ENCODE results near the gene MED8.
"Not testable (repeated sequence)": the region's sequence is repeated elsewhere in the genome, so short reads cannot be mapped to it uniquely, and the experiment has no call there.

Gene MED8

DNA sequence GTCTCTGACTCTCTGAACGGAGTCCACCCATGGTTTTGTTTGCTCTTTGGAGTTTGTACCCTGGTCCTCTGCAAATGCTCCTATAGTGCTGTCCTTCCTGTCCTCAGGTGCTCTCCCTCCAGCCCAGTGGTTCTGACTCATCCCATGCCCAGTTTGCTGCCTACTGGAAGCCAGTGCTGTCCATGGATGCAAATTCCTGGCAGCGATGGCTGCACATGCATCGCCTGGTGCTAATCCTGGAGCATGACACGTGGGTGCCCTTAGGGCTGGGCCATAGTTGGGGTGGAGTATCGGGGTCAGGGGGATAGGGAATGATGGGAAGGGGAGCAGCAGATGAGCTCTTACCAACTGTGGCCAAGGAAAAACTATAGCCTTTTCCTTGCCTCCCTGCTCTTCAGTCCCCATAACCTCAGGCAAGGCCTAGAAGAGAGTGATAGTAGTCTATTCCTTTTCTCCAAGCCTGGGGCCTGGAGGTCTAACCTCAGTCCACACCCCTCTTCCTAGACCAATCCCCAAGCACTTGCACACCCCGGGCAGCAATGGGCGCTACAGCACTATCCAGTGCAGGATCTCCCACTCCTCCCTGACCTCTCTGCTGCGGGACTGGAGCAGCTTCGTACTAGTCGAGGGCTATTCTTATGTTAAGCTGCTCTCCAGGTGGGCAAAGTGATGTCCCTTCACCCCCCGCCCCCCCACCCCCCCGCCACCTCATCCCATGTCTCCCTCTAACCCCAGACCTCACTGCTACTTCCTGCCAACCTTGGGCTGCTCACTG is 32.6 kb upstream of the MED8 start:
- DNase-seq, result no peak

DNA sequence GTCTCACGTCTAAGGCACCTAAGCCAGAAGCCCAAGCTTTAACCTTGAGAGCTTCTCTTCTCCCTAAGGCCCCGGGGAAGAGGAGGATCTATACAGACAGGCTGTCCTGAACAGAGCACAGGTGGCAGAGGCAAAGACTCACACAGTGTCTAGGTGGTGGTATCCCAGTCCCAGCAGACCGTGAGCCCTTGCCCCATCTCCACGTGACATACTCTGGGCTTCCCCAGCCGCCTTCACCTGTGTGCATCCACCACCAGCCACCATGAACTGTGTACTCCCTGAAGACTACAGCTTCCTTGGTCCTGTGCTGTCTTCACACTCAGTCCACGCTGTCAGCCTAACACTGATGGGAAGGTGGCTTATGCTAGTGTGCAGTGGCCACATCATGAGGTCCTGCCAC is 31.8 kb upstream of the MED8 start:
- DNase-seq, result no peak

DNA sequence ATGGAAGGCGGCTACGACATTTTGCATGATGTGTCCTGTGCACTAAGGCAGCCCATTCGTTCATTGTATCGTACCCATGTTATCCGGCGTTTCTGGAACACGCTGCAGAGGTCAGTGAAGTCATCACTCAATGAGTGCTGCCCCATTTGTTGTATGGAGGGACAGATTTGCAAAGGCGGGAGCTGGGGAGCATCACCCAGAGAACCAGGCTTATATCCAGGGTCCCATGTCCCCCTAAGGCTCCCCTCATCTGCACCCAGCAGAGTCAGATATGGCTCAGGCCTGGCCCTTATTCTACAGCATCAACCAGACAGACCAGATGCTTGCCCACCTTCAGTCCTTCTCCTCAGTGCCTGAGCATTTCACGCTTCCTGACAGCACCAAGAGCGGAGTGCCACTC is 31.3 kb upstream of the MED8 start:
- no peak for DNase-seq

DNA sequence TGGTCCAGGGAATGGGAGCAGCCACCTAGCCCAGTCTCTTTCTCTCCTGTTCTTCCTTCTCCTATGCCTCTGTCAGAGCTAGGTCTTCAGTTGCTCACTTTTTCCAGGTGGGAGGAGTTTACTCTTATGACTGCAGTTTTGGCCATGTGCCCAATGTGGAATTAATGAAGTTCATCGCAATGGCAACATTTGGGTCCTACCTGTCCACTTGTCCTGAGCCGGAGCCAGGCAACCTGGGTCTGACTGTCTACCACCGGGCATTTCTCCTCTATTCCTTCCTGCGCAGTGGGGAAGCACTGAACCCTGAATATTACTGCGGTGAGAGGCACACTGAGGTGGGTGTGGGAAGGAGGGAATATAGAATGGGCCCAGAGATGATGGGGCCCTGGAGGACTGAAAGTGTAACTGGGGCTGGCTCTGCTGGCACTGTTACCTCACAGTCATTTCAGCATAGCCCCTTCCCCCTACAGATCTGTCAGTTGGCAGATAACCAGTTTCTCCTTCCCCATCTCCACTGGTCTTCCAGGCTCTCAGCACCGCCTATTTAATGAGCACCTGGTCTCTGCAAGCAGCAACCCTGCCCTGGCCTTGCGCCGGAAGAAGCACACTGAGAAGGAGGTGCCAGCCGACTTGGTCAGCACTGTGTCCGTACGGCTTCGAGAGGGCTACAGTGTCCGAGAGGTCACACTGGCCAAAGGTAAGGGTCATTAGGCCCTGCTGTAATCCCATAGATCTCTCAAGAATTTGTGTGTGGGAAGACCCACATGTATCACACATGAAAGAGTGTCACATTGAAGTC is 30.2 kb upstream of the MED8 start:
- DNase-seq, result no peak

DNA sequence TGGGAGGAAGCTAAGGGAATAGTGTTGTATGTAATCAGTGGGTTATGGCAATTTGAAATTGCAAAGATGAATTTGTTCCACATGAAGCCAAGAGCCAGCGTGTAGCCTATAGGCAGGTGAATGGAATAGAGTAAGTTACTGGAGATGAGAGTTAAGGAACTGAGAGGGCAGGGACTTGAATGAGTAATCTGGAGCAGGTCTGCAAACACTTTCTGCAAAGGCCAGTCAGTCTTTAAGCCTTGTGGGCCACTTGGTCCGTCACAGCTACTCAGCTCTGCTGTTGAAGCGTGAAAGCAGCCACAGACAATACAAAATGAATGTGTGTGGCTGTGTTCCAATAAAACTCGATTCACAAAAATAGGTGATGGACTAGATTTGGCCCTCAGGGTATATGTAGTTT is 29.3 kb upstream of the MED8 start:
- DNase-seq, result no peak

DNA sequence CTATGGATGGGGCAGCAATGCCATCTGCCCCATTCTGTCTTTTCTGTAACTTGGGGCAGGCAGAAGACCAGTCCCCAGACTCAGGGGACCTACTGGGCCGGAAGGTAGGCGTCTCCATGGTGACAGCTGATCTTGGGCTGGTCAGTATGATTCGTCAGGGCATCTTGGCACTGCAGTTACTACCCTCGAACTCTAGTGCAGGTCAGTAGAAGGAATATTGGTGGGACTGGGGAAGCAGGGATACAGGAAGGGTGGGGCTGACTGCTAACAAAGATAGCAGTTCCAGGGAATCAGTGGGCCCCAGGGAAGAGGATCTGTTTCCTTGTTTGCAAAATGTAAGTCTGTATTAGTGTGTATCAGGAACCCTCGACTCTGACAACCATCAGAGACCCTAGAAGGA is 26.3 kb upstream of the MED8 start:
- no peak for DNase-seq

DNA sequence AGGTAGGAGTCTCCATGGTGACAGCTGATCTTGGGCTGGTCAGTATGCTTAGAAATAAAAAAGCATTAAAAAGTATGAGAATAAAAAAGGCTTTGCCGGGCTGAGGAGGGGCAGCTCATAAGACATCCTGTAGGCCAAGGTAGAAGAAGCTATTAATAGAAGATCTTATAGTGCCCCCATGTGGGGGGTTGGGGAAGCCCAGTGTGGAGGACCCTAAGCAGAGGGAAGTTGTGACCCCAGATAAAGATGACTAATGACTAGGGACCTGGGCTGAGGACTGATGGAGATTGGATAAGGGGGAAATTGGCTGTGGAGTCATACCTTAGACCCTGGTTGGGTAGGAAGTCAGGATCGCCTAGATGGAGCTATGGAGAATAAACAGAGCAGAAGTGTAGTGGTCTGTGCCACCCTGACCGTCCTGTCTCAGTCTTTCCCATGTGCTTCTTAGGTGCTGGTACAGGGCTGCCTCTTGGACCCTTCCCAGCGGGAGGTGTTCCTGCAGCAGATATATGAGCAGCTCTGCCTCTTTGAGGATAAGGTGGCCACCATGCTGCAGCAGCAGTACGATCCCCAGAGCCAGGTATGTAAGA is 25.1 kb upstream of the MED8 start:
- DNase-seq, result peak; percentile 97

DNA sequence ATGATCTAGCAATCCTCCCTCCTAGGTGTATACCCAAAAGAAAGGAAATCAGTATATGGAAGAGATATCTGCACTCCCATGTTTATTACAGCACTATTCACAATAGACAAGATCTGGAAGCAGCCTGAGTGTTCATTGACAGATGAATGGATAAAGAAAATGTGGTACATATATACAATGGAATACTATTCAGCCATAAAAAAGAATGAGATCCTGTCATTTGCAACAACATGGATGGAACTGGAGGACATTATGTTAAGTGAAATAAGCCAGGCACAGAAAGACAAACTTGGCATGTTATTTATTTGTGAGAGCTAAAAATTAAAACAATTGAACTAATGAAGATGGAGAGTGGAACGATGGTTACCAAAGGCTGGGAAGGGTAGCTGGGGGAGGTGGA is 23.8 kb upstream of the MED8 start:
- DNase-seq, result not testable (repeated sequence)

DNA sequence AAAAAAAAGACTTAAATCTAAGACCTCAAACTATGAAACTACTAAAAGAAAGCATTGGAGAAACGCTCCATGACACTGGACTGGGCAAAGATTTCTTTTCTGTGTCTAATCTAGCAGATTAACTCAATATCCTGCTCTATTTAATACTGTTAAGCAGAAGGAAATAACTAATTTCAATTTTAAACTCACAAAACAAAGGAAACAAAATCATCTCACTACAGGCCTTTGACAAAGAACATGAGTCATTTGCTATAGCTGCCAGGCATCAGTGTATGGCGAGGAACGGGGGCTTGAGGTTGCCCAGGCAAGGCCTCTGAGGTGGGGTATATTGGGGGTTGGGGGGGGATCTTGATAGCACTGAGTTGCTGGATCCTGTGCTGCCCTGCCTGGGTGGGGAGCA is 21.0 kb upstream of the MED8 start:
- no peak for DNase-seq

DNA sequence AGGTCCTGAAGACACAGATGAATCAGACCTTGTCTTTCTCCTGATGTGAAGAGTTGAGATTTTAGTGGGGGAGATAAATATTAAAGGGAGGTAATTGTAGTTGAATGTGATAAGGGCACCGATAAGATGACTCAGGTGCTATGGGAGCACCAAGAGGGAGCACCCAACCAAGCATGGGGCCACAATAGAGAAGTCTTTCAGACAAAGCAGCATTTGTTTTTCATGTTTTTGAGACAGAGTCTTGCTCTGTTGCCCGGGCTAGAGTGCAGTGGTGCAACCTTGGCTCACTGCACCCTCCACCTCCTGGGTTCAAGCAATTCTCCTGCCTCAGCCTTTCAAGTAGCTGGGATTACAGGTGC is 16.3 kb upstream of the MED8 start:
- no peak for DNase-seq

DNA sequence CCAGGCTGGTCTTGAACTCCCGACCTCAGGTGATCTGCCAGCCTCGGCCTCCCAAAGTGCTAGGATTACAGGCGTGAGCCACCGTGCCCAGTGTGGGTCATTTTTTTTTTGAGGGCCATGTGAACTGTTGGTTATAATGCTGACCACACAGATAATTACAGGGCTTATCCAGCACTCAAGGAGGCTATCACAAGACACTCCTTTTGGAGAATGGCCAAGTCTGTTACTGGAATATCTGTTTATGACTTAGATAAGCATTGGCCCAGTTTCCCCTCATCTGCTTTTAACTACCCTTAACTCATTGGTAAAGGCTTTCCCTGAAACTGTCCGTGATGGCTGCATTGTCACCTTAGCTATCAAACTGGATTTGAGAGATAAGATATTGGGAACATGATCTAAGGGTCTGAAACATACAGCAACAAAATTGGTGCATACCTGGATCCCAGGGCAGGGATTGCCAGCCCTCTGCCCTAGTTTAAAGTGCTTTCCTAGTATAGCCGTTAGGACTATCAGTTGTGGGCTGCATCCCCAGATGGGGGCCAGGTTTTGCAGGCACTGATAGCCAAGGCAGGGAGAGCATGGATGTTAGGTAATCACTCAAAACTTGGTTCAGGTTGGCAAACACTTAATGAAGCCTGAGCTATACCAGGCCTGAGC is 15.7 kb upstream of the MED8 start:
- DNase-seq, result no peak

DNA sequence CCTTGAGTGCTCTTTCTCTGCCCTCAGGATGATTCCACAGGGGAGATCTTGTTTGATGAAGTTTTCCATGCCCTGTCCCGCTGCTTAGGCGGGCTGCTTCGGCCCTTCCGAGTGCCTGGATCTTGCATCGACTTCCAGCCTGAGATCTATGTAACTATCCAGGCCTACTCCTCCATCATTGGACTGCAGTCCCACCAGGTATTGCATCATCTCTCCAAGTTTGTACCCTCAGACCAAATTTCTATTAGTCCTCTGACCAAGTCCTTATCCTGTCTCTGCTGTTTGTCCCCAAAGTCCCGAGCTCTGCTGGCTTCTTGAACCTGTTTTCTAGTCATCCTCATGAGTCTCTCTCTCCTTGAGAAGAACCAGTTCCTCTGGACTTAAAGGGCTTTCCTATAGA is 14.8 kb upstream of the MED8 start:
- no peak for DNase-seq

DNA sequence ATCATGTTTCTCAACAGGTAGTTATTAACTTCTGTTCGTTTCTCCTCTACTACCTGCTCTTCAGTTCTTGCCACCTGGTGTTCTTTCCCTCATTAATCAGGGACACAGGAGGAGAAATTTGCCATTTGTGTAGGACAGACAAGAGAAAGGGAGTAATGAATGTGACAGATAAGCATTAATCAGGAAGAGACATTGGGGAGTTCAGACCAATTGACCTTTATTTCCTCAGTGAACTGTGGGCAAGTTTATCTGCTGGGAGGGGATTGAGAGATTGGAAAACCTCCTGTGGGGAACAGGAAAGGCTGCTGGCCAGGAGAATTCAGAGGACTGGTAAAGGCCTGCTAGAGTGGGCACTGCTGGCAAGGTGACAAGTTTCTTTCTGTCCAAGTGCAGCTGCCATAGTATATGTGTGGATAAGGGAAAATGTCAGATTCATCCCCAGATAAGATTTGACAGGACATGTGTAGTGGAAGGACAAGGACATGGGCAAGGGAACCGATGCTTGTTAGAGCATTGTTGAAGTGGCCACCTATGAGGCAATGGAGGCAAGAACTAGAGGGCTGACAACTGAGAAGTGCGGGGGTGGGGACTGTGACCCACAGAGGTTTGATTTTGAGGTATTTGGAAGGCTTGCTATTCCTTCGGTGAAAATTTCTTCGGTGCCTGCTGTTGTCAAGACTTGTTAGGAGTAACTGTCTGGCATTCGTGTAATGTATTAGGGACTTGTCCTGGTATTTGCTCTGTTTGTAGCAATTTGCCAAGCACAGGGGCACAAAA is 12.7 kb upstream of the MED8 start:
- no peak for DNase-seq

DNA sequence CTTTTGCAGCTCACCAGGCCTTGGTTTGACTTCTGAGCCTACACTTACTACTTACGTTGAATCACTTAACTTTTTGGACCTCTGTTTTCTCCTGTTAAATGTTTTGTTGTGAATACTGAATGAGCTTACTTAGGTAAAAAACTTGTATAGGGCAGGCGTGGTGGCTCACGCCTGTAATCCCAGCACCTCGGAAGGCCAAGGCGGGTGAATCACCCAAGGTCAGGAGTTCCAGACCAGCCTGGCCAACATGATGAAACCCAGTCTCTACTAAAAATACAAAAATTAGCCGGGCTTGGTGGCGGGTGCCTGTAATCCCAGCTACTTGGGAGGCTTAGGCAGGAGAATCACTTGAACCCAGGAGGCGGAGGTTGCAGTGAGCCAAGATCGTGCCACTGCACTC is 10.8 kb upstream of the MED8 start:
- DNase-seq, result not testable (repeated sequence)

DNA sequence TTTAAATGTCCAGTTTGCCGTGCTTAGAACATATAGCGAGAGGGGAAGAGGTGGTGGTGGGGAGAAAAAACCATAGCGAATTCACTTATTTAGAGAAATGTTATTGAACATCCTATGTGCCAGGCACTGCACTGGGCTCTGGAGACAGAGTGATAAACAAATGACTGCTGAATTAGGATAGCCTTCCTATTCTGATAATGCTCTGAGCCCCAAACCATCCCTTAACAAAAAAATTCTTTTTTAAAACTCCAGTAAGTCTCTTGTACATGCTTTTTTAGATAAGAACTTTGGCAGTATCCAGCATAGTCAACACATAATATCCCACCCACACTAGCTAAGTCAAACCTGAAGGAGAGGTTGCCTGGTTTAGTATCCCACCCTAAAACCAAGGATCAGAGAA is 8.6 kb upstream of the MED8 start:
- DNase-seq, result no peak

DNA sequence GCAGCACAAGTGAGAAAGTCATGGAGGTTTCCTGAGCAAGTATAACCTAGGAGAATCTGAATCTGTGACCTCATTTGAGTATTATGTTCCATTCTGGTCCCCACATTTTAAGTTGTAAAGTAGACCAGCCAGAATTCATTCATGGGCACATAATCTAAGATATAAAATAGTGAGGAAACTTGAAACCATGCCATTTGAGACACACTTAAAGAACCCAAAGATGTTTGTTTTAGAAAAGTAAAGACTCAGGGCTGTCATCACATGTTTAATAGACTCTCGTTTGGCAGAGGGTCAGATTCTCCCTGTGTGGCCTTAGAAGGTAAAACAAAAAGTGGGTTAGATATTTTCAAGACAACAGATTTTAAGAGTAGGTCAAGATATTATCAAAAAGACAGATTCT is 6.5 kb upstream of the MED8 start:
- peak; percentile 64 for DNase-seq

DNA sequence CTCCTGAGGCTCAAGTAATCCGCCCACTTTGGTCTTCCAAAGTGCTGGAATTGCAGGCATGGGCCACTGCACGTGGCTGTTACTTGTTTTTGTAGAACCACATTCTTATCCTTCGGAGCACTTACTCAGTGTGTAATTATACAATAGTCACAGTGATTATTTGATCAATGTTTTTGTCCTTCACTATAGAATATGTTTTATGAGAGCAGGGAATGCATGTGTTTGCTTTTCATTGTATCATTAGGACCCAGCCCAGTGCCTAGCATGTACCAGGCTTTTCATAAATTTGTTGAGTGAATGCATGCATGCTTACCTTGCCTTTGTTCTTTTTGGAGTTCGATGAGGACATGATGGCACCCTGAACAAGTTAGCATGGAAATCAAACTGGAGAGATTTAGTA is 5.9 kb upstream of the MED8 start:
- no peak for DNase-seq

DNA sequence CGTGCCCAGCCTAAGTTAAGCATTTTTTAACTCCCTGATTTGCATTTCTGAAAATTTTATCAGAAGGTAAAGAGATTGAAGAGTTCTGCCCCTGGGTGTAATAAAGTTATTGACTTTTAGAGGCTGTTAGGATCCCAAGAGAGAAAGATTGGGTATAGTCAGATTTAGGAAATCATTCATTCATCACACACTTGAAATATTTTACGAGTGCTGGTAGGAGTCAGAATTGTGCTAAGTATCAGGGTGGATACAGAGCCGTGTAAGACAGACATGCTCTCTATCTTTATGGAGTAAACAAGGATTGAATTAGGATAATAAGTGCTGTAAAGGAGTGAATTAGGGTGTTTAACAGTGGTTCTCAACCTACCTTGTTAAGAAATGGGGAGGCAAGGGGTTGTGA is 3.1 kb upstream of the MED8 start:
- no peak for DNase-seq

DNA sequence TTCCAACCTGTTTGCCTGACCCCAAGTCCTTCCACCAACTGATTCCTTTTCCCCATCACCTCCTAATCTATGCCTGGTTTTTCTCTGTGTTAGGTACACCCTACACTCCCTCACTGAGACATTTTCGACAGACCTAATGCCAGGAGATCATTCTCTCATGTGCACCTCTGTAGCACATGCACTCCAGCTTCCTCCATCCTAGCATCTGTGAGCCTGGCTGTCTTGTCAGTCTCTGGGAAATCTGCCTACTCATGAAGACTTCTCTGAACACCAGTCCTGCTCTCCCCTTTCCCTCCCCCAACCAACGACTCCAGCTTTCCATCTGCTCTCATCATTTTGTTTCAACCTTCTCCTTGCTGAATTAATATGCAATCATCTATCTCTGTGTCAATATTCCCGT is 987 bp downstream of the MED8 start:
- no peak for DNase-seq

DNA sequence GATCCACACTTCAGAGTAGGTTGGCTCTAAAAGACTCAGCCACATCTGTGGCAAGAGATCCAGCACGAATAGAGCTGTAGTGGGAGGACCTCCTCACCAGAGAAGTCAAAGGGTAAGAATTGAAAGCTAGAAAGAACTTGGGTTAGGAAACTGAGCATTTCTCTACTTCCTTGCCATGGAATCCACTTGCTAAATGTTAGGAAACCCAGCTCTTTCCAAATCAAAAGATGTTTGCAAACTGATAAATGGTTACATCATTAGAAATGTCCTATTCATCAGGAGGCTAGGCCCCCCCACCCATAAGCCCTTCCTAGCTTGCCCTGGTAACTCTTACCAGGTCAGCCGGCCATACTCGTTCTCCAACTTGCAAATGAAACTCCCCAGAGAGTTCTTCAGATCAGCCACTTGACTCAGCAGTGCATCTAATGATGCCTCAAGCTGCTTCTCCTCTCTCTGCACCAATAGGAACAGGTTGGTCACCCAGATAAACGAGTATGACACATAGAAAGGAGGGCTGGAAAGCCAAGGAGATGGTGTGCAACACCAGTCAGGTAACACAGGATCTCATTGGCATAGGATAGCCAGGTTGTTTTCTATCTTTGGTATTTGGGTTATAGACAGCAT is 1.5 kb downstream of the MED8 start:
- DNase-seq, result no peak

DNA sequence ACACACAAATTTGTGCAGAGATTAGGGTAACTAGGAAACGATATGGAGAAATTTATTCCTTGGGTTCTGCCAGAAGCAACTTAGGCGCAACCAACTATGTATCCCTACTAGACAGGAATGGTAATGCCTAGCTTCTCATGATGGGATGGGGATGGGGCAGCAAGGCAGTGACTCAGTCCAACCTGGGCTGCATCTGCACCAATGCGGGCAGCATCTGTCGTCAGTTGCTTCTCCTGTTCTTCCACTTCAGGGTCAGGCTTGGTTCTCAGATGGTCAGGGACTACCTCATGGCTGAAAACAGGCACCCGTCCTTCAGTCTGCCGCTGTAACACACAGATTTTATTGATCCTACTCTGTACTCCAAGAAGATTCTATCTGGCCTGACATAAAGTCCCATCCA is 2.9 kb downstream of the MED8 start:
- no peak for DNase-seq

DNA sequence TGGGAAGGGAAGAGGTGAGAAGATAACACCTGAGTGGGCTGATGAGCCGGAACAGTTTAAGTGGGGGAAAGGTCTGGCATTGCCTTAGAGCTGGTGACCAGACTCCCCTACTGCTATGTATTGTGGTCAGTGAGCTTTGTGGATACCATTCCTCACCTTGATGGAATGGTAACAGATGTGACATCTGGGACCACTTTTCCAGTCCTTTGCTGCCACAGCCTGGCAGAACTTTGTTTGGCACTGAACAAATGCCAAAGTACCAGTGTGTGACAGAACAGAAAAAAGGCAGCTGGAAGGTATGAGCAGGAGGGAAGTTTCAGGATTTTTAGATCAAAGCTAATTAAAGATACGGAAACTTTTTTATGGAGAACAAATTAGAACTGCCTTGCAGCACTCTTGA is 6.2 kb downstream of the MED8 start:
- DNase-seq, result peak; percentile 47

All from NCI-H510A treated with DMSO at 0.1 percent for 48 hours (cell line).